BJ (cell line): ENCODE results near the gene WBP1. TPM values are rescaled to one million over a fixed set of nuclear protein-coding genes. Genes with fewer than 3 reads are reported as not detected.

ENCODE experiments used
- CTCF ChIA-PET: fragments of 350-600 bp; formaldehyde crosslinking; extraction: SDS; loops from one replicate; lab custom pipeline; 2021; ENCODE audit warnings: antibody characterized with exemption, inconsistent platforms; lab: Yijun Ruan, JAX
- POLR2A ChIA-PET: fragments of 300-600 bp; sonication (Branson Sonifier 250); formaldehyde crosslinking; extraction: SDS; loops from one replicate; lab custom pipeline; 2021; ENCODE audit warnings: antibody characterized with exemption; lab: Charles Lee
- DNase-seq: peaks from one replicate; pipeline ENCODE4 v3.0.0-alpha.2; 2011; ENCODE audit warnings: low read depth
- H3K27me3 ChIP-seq: 2 replicates; pipeline ENCODE4 v1.6.0; 2011; ENCODE audit warnings: low read length; ENCODE audit not compliant: control insufficient read depth, insufficient read depth
- H3K36me3 ChIP-seq: 2 replicates; pipeline ENCODE4 v1.5.1; 2011; ENCODE audit warnings: low read length; ENCODE audit not compliant: control insufficient read depth, insufficient read depth
- H3K4me3 ChIP-seq: 2 replicates; pipeline ENCODE4 v1.5.1; 2011; ENCODE audit warnings: low read depth, mild to moderate bottlenecking, control low read depth, low read length
- CTCF ChIP-seq: IDR thresholded peaks from 2 replicates; pipeline ENCODE4 v1.5.1; 2011; ENCODE audit warnings: low read depth, mild to moderate bottlenecking, control low read depth, inconsistent platforms, low read length, moderate library complexity; ENCODE audit not compliant: insufficient read depth
- polyA plus RNA-seq: library from polyadenylated mRNA; depleted of rRNA; stranded (reverse); fragments of >200 nt; gene quantifications from 2 replicates; pipeline ENCODE4 v1.2.3, GENCODE V29; 2011

The WBP1 gene
- polyA plus RNA-seq, 1 experiment: 92.0 TPM

GRCh38 chr2:74424139-74424992, 33.9 kb upstream of the WBP1 start:
- no peak for DNase-seq
- no peak for TF ChIP-seq CTCF
- ChIA-PET CTCF (interaction anchor here (0.6 to 0.7 kb wide), 2 partner anchors 26 to 89 kb away, joined by 3 to 4 read pairs; no protein-coding TSS in a partner anchor), POLR2A (interaction anchor here (0.6 kb wide), 1 partner anchor 11 kb away, joined by 5 read pairs; no protein-coding TSS in a partner anchor)
- Histone ChIP-seq H3K4me3 (no peak overlapping the region), H3K27me3 (no peaks in the 10 kb centered on the region), H3K36me3 (peaks cover 20% of the 10 kb centered on the region)

- POLR2A ChIA-PET: no interaction called here
- CTCF ChIA-PET: interaction anchor here (0.7 kb wide), 1 partner anchor 90 kb away, joined by 4 read pairs; no protein-coding TSS in a partner anchor
Observed at GRCh38 chr2:74424995-74425406, 33.2 kb upstream of the WBP1 start.

GRCh38 chr2:74425523-74425922, 32.7 kb upstream of the WBP1 start:
- Histone ChIP-seq H3K36me3 (peaks cover 24% of the 10 kb centered on the region), H3K4me3 (no peak overlapping the region), H3K27me3 (no peaks in the 10 kb centered on the region)
- TF ChIP-seq CTCF: no peak
- DNase-seq: no peak
- POLR2A ChIA-PET: no interaction called here
- CTCF ChIA-PET: no interaction called here

More at GRCh38 chr2:74424995-74425406, 33.2 kb upstream of the WBP1 start:
- Histone ChIP-seq H3K4me3 (no peak overlapping the region), H3K27me3 (no peaks in the 10 kb centered on the region), H3K36me3 (peaks cover 23% of the 10 kb centered on the region)
- no peak for DNase-seq
- TF ChIP-seq CTCF: no peak

GRCh38 chr2:74426181-74426758, 32.0 kb upstream of the WBP1 start:
- Histone ChIP-seq H3K4me3 (no peak overlapping the region), H3K27me3 (no peaks in the 10 kb centered on the region), H3K36me3 (peaks cover 24% of the 10 kb centered on the region)
- no peak for TF ChIP-seq CTCF
- POLR2A ChIA-PET: no interaction called here
- CTCF ChIA-PET: no interaction called here
- no peak for DNase-seq

- no peak for TF ChIP-seq CTCF
- H3K4me3 ChIP-seq: no peak overlapping the region
- DNase-seq: no peak
- H3K36me3 ChIP-seq: peaks cover 29% of the 10 kb centered on the region
- POLR2A ChIA-PET: no interaction called here
- no peaks in the 10 kb centered on the region for H3K27me3 ChIP-seq
- CTCF ChIA-PET: interaction anchor here (0.9 to 1.1 kb wide), 2 partner anchors 12 to 13 kb away, joined by 3 read pairs; no protein-coding TSS in a partner anchor
Observed at GRCh38 chr2:74427551-74427950, 30.7 kb upstream of the WBP1 start.
